ENCODE data around the gene RAB27B. TPM values are rescaled to one million over a fixed set of nuclear protein-coding genes. Genes with fewer than 3 reads are reported as not detected.

Gene RAB27B
- total RNA-seq, 4 donors from 2014 or later, result under 0.01 to 51.2 (median 3.3) TPM

DNA sequence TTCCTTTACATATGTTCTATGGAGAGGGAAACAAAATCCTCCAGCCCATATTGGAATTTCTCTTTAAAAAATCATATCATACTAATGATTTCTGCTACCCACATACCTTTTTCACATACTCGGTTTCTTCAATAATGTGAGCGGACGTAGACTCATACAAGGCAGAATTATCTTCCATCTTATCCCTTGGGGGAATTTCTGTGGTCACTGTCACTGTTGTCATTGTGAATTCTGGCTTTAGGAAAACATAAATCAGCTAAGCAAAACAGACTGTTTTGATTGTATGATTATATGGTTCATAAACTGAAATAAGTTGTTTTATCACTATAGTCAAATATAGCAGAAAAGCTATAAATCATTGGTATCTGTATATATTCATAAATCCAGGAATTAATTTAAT is 114.3 kb downstream of the RAB27B start:
- TF ChIP-seq, protein P1, sequence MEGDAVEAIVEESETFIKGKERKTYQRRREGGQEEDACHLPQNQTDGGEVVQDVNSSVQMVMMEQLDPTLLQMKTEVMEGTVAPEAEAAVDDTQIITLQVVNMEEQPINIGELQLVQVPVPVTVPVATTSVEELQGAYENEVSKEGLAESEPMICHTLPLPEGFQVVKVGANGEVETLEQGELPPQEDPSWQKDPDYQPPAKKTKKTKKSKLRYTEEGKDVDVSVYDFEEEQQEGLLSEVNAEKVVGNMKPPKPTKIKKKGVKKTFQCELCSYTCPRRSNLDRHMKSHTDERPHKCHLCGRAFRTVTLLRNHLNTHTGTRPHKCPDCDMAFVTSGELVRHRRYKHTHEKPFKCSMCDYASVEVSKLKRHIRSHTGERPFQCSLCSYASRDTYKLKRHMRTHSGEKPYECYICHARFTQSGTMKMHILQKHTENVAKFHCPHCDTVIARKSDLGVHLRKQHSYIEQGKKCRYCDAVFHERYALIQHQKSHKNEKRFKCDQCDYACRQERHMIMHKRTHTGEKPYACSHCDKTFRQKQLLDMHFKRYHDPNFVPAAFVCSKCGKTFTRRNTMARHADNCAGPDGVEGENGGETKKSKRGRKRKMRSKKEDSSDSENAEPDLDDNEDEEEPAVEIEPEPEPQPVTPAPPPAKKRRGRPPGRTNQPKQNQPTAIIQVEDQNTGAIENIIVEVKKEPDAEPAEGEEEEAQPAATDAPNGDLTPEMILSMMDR (IDR thresholded peaks at IDR 0.05), result no peak
- no peak for TF ChIP-seq POLR2A (IDR thresholded peaks at IDR 0.05)
- no peak for DNase-seq
- Histone ChIP-seq H3K27ac (no peak overlapping the region), H3K9me3 (no peaks in the 10 kb centered on the region), H3K36me3 (no peaks in the 10 kb centered on the region), H3K27me3 (no peaks in the 10 kb centered on the region), H3K4me3 (no peak overlapping the region), H3K4me1 (no peaks in the 10 kb centered on the region)
- intact Hi-C loops (cut with DNase I; ENCODE audit: low total_unique reads), result no loop called here

Other genes with a start within 250 kb of the RAB27B start
- not detected for gene DYNAP, start 237.2 kb upstream of the RAB27B start, total RNA-seq
- gene CCDC68, start 131.0 kb downstream of the RAB27B start, total RNA-seq, result 10 to 100 TPM in 2 of 4 donors, 1 to 10 TPM in 2; 6.9 to 26.3 (median 17.1) TPM

All from uterus (tissue), 4 donors.